GM18508 (cell line): ENCODE results near the gene ARHGEF7.
"Not testable (repeated sequence)": the region's sequence is repeated elsewhere in the genome, so short reads cannot be mapped to it uniquely, and the experiment has no call there.

ENCODE experiments used
- ATAC-seq: cut with Tn5 transposase; IDR thresholded peaks from one replicate; pipeline ENCODE4 v1.9.1; 2021; ENCODE audit warnings: moderate number of reproducible peaks; ENCODE audit not compliant: insufficient read depth, unreplicated experiment

The ARHGEF7 gene, protein sequence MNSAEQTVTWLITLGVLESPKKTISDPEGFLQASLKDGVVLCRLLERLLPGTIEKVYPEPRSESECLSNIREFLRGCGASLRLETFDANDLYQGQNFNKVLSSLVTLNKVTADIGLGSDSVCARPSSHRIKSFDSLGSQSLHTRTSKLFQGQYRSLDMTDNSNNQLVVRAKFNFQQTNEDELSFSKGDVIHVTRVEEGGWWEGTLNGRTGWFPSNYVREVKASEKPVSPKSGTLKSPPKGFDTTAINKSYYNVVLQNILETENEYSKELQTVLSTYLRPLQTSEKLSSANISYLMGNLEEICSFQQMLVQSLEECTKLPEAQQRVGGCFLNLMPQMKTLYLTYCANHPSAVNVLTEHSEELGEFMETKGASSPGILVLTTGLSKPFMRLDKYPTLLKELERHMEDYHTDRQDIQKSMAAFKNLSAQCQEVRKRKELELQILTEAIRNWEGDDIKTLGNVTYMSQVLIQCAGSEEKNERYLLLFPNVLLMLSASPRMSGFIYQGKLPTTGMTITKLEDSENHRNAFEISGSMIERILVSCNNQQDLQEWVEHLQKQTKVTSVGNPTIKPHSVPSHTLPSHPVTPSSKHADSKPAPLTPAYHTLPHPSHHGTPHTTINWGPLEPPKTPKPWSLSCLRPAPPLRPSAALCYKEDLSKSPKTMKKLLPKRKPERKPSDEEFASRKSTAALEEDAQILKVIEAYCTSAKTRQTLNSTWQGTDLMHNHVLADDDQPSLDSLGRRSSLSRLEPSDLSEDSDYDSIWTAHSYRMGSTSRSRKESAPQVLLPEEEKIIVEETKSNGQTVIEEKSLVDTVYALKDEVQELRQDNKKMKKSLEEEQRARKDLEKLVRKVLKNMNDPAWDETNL

DNA sequence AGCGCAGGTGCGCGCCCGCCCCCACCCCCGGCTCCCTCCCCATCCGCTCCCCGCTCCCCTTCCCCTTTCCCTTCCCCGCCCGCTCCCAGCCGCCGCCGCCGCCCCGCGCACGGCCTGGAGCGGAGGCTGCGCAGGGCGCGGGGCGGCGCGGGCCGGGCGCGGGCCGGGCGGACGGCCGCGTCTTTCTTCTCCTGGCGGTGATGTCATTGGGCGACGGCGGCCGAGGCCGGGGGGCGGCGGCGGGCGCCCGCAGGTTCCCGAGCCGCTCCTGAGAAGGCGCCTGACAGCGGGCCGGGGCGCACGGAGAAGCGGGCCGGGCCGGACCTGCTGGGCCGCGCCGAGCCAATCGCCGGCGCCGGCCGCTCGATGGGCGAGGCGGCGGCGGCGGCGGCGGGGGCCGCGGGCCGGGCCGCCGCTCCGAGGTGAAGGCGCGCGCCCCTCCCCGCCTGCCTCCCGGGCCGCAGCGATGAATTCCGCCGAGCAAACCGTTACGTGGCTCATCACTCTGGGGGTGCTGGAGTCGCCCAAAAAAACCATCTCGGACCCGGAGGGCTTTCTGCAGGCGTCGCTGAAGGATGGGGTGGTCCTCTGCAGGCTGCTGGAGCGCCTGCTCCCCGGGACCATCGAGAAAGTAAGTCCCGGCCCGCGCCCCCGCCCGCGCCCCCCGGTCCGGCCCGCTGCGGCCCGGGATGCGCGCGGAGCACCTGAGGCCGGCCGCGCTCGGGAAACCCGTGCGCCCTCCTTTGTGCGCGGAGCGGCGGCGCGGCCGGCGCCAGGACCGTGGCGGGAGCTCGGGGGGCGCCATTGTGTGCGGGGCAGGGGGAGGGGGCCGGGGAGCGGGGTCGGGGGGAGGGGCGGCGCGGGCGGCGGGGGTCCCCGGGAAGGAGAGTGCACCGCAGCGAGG lies at the start of gene ARHGEF7:
TSS of gene ARHGEF7 (plus strand) at position 250 of the 904 bp plus-strand sequence. CDS start at position 467, 217 bp downstream.
- ATAC-seq = no peak

DNA sequence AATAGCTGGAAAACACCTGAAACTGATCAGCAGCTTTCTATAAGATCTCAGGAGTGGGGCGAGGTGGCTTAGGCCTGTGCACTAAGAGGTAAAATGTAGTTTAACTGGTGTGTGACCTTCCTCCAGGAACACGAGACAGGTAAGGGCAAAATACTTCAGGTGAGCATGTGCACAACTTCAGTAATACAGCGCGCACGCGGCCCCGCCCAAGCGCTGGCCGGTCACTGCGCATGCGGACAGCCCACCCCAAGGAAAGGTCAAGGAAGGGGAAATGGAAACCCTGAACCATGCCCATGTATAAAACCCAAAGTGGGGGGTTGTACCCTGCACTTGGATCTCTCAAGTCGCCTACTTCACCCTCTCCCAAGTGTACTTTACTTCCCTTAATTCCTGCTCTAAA lies 49.4 kb upstream of the ARHGEF7 start:
- ATAC-seq = no peak

- no peak for ATAC-seq
These were observed 48.6 kb upstream of the ARHGEF7 start for GRCh38 chr13:111066544-111066943.

DNA sequence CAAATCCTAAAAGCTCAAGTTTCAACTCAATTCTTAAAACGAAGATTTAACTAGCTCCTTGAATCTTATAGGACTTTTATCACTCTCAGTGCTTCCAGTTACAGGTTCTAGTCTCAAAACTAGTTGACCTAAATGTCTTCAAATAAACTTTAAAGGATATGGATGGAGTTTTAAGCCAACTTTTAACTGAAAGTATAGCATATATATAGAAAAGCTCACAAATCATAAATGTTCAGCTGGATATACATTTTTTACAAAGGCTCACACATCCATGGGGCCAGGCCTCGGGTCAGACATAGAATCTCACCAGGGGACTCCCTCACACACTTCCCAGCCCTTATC lies 47.1 kb upstream of the ARHGEF7 start:
- no peak for ATAC-seq

DNA sequence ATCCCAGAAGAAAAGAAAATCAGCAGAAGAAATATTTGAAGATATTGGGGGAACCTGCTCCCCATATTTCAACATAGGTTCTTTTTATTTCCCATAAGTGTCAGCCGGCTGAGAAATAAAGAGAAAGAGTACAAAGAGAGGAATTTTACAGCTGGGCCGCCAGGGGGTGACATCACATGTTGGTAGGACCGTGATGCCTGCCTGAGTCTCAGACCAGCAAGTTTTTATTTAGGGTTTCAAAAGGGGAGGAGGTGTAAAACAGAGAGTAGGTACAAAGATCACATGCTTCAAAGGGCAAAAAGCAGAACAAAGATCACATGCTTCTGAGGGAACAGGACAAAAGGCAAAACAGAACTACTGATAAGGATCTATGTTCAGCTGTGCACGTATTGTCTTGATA lies 44.0 kb upstream of the ARHGEF7 start:
- ATAC-seq = not testable (repeated sequence)

DNA sequence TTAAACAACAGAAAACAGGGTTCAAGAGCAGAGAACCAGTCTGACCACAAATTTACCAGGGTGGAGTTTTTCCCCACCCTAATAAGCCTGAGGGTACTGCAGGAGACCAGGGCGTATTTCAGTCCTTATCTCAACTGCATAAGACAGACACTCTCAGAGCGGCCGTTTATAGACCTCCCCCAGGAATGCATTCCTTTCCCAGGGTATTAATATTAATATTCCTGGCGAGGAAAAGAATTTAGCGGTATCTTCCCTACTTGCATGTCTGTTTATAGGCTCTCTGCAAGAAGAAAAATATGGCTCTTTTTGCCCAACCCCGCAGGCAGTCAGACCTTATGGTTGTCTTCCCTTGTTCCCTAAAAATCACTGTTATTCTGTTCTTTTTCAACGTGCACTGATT lies 43.6 kb upstream of the ARHGEF7 start:
- ATAC-seq = not testable (repeated sequence)

DNA sequence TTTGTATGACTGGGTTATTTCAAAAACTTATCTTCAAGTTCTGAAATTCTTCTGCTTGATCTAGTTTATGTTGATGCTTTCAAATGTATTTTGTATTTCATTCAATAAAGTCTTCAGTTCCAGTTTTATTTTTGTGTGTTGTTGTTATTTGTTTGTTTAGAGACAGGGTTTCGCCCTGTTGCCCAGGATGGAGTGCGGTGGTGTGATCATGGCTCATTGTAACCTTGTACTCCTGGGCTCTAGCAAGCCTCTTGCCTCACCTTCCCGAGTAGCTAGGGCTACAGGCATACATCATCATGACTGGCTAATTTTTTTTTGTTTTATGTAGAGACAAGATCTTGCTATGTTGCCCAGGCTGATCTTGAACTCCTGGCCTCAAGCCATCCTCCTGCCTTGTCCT lies 40.3 kb upstream of the ARHGEF7 start:
- no peak for ATAC-seq

DNA sequence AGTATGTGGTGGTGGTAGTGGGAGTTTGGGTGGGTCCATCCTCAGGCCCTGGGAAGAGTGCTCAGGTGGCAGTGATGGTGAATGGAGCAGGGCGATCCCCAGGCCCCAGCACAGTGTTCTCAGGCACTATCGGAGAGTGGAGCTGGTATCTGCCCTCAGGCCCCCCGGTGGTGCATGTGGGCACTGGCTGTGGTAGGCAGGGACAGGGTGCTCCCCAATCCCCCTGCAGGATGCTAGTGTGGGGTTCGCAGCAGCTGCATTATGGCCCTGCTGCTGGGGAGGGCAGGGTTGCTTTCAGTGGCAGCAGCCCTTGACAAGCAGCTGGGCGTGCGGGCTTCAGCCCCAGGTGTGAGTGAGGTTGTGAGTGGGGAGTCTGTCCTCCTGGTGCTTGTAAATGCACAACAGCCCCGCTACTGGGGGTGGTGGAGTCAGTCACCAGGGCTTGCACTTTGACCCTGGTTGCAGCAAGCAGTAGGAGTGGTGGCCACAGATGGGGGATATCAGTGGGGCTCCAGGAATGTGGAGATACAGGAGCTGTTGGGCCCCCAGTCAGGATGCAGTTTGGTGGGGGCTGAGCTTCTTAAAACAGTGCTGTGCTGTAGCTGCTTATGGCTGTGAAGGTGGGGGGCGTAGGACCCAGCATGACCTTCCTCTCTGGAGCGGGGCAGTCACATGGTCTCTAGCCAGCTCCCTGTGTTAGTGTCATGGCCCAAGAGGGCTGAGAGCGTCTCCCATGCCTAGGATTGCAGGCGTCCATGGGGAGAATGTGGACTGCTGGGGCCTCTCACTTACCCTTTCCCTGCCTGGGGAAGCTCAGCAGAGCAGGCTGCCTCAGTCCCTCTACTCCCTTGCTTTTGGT lies 38.7 kb upstream of the ARHGEF7 start:
- ATAC-seq = no peak

DNA sequence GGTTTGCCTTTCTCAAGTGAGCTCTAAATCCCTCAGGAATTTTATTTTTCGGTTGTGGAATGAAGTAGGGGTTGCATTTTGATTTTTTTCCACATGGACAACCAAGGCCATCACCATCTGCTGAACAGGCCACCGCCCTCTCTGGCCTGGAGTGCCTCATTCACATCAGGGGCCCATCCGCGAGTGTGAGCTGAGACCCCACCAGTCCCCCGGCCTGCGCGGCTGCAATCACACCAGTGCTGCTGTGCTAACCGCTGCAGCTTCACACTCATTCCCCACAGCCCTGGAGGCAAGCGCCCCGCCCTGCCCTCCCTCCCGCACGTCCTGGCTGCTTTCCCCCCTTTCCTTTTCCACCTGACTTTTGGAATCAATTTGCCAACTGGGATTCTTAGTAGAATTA lies 35.7 kb upstream of the ARHGEF7 start:
- no peak for ATAC-seq

- no peak for ATAC-seq
These were observed 34.5 kb upstream of the ARHGEF7 start for GRCh38 chr13:111080642-111081041.

GRCh38 chr13:111082240-111082639 lies 32.9 kb upstream of the ARHGEF7 start:
- ATAC-seq = no peak

GRCh38 chr13:111082769-111083168 lies 32.3 kb upstream of the ARHGEF7 start:
- ATAC-seq = not testable (repeated sequence)

GRCh38 chr13:111083693-111084092 lies 31.4 kb upstream of the ARHGEF7 start:
- not testable (repeated sequence) for ATAC-seq

DNA sequence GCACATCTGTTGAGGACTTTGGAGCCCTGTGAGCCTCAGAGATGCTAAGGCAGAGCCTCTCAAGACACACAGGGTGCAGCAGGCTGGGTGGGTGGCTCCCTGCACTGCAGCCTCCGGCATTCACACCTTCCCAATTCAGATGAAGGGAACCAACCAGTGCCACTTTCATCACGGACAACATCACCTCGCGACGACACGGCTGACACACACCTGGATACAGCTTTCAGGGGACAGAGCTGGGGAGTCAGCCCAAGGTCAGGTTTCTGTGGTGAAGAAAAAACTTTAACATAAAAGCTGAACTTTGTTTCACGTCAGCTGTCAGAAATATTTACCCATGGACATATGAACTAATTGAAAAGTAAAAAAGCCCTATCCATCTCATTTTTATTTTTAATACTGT lies 24.9 kb upstream of the ARHGEF7 start:
- ATAC-seq = no peak

GRCh38 chr13:111092685-111093084 lies 22.4 kb upstream of the ARHGEF7 start:
- ATAC-seq = no peak

DNA sequence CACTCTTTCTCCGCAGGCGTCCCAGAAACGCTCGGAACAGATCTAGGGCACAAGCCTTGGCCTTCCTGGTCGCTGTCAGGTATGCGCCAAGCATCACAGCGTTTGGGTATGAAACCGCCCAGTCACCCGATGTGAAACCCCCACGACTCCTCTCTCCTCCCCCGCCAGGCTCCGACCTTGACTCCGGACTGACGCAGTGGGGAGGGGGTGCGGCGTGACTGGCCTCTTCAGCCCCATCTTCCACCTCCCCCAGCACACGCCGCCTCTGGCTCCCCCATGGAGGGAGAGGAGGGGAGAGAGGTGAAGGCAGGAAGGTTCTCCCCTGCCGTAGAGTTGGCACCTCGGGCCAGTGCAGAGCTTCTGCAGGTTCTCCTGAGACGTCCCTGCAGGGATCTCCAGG lies 22.0 kb upstream of the ARHGEF7 start:
- no peak for ATAC-seq

DNA sequence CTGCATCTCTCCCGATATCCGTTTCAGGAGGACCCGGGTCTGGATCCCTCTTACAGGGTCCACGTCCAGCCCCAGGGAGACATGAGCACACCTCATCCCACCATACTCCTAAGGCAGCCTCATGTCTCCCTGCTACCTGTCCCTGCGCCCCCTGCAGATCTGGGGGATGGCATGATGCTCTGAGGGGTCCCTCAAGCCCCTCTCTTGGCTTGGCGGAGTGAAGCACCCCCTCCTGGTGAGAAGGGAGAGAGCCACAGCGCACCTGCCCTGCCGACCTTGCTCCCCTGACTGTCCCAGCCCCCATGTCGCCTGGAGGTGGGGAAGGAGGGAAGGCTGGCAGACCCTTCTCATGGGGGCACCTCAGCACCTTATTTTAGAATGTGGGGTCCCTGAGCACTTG lies 21.5 kb upstream of the ARHGEF7 start:
- ATAC-seq = no peak

DNA sequence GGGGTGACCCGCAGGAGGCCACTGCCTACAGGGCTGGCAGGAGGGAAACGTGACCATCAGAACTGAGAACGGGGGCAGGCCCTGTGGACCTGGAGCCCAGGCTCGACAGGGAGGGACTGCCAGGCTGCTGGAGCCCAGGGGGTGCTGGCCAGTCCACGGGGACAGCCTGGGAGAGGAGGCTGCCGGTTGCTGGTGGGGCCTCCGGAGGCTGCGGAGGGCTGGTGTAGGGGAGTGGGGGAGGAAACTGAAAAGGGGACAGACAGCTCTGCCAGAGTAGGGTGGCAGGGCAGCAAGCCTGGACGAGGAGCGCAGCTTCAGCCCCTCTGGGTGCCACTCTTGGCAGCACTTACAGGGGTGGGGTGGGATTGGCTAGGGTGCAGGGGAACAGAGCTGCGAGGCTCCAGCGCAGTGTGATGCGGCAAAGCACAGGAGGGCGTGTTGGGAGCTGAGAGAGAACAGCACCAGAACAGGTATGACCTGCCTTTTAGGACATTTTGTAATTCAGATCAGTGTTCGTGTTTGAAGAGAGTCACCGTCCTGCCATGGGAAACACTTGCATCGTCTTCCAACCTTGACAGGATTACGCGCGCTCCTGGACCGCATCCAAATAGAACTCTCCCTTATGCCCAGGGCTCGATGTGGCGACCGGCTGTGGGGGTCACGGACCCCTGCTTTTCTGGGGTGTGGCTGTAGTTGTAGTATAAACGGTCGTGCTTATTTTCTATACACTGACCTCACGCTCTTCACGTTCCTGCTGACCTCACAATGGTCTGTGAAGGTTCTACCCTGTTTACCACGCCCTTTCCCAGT lies 19.9 kb upstream of the ARHGEF7 start:
- no peak for ATAC-seq
